HUDEP-2 (cell line): Measurements from ENCODE around the gene DDAH1.

Experiments
- DNase-seq, 76 experiments: peaks; one replicate each; lab custom pipeline; 2025; ENCODE audit not compliant: unreplicated experiment in 76 of 76; lab: John Stamatoyannopoulos, UW

DDAH1 gene

DNA sequence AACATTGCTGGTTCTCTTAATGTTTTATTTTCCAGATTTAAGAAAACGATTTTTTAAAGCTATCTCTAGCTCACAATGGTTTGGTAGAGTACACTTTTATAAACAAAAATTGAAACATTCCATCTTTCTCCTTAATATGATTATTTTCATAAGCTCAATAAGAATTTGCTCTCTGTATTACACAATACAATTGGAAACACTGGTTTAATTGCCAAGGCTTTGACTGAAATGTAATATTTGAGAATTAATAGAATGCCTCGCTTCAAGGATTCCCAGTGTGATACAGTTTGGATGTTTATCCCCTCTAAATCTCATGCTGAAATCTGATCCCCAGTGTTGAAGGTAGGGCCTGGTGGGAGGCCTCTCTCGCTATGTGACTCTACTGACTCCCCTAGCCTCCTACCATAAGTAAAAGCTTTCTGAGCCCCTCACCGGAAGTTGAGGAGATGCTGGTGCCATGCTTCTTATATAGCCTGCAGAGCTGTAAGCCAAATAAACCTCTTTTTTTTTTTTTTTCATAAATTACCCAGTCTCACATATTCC, 67.4 kb downstream of the DDAH1 start:
- no peak for DNase-seq

GRCh38 chr1:85396194-85396593, 68.8 kb downstream of the DDAH1 start:
- no peak for DNase-seq

DNA sequence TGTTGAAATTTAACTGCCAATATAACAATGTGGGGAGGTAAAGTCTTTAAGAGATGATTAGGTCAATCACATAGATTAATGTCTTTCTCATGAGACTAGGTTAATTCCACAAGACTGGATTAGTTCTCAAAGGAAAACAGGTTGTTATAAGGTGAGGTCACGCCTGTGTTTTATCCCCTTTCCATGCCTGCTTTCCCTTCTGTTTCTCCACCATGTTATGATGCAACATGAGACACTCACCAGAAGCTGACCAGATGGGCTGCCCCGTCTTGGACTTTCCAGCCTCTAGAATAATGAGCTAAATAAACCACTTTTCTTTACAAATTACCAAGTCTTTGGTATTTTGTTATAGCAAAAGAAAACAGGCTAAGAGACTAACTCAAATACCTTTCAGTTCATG, 70.8 kb downstream of the DDAH1 start:
- DNase-seq = no peak

GRCh38 chr1:85393490-85393889, 71.5 kb downstream of the DDAH1 start:
- no peak for DNase-seq

- DNase-seq = no peak
Observed at GRCh38 chr1:85388416-85388815, 76.5 kb downstream of the DDAH1 start.

DNA sequence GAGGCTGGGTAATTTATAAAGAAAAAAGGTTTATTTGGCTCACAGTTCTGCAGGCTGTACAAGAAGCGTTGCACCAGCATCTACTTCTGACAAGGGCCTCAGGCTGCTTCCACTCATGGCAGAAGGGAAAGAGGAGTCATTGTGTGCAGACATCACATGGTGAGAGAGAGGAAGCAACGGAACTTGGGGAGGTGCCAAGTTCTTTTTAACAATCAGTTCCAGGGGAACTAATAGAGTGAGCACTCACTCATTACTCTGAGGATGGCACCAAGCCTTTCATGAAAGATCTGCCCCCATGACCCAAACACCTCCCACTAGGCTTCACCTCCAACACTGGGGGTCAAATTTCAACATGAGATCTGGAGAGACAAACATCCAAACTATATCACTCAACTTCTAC, 77.2 kb downstream of the DDAH1 start:
- no peak for DNase-seq

GRCh38 chr1:85386068-85386722, 78.8 kb downstream of the DDAH1 start:
- no peak for DNase-seq

DNA sequence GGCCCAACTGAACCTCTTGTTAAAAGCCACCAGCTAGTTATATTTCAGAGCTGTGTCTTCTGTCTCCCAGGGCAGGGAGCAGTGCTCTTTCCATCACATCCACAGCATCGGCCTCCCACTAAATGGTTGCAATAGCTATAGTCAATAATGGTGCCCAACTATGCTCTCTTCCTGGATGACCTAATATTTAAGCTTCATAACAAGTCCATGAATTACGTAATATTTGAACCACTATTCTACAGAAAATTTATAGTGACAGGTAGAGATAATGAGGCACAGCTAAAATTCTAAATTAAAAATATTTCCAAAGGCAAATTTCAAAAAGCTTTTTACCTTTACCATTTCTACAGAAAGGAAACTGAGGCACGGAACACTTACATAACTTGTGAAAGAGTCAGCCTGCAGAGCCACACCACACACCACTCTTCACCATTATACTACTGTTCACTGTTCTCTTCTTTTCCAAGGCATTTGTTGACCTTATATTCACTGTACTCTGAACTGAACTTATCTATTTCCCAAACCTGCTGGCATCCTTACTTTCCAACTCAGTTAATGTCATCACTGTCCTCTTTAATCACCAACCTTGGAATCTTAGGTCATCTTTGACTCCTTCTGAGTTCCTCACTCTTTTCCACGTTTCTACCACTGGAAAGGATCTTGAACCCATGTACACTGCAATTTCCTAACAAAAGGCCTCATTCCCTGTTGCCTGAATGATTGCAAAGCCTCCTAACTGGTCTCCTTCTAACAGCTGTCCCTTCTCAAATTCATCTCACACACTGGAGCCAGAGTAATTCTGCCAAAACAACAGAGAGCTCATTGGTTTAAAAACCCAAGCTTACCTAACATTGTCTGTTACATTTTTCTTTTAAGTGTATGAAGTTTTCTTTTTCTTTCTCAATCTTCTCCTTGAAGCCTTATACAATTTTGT, 85.5 kb downstream of the DDAH1 start:
- DNase-seq = no peak

GRCh38 chr1:85378534-85378933, 86.4 kb downstream of the DDAH1 start:
- DNase-seq = no peak

DNA sequence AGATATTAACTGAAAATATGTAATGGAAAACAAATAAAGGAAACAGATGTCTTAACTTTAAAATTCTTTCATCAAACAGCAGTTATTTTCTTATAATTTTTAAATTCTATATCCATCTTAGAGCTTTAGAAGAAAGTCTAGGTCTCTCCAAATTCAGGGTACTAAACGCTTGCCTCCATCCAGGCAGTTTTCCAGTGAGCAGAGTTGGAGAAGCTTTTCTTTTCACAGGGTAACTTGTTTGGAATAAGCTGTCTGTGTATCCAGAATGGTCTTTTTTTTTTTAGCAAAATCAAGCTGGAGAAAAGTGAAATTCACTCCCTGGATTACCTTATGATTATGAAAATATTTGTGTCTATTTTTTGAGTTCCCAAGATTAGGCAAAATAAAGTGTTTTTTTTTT, 88.6 kb downstream of the DDAH1 start:
- DNase-seq = no peak

DNA sequence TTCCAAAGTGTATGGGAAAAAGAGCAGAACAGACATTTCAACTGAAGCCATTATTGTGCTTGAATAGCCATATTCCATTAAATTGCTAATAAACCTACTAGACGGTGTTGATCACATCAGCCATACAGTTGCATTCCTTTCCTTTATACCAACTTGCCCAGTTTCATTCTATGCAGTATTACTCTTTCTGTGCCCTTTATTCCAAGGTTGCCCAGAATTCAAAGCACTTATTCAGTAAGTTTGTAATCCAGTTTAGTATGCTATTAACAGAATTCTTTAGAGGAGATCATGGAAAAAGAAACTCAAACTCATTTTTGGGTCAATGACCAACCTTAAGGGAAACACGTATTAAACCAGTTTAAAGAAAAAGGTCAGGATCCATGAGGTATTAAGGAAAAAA, 89.5 kb downstream of the DDAH1 start:
- no peak for DNase-seq

GRCh38 chr1:85374160-85374559, 90.8 kb downstream of the DDAH1 start:
- no peak for DNase-seq

- no peak for DNase-seq
Observed at GRCh38 chr1:85373378-85373708, 91.6 kb downstream of the DDAH1 start.

- DNase-seq = no peak
Observed at GRCh38 chr1:85372683-85373377, 92.1 kb downstream of the DDAH1 start.

GRCh38 chr1:85371021-85371420, 93.9 kb downstream of the DDAH1 start:
- no peak for DNase-seq

- DNase-seq = no peak
Observed at GRCh38 chr1:85368073-85368770, 96.7 kb downstream of the DDAH1 start.

DNA sequence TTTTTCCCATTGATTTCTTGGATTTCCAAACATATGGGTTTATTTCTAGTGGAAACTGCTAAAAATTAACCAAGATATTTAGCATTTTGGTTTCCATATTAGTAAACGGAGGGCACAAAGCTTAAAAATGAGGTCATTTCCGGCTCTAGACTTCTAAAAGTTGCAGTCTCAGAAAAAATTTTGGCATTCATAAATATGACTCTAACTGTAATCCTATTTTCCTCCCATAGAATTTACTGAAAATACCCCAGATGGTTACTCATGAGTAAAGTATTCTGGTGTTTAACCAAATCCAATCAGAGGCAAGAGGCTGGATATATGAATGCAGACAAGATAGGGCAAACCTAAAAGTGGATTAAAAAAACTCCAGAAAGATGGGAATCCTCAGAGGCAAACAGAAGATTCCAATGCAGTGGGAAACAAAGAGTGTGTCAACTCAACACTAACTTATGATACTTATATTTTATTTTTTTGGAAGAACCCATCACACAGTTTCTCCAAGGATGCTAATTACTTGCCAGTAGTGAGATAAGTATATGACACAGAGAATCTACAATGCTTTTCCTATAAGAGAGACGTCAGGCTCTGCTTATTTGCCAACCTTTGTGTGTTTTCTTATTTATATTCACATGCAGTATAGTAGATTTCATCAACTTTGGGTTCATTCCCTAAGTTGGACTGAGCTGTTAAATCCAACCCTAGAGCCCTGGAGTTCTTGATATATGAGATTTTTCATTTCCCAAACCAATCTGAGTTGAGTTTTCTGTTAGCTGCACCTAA, 98.4 kb downstream of the DDAH1 start:
- no peak for DNase-seq

DNA sequence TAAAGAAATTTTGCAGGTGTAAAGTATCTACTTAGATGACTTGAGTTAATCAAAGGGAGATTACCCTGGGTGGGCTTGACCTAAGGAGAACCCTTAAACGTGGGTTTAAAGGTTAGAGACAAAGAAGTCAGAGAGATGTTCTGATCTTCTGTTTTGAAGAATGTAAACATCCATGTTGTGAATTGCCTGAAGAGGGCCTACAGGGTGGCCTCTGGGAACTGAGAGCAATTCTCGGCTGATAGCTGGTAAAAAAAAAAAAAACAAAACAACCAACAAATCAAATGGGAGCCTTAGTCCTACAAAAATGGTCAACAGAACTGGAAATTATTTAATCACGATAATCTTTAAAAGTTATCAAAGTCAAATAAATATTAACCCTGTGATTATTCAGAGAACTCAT, 99.1 kb downstream of the DDAH1 start:
- DNase-seq = no peak

DNA sequence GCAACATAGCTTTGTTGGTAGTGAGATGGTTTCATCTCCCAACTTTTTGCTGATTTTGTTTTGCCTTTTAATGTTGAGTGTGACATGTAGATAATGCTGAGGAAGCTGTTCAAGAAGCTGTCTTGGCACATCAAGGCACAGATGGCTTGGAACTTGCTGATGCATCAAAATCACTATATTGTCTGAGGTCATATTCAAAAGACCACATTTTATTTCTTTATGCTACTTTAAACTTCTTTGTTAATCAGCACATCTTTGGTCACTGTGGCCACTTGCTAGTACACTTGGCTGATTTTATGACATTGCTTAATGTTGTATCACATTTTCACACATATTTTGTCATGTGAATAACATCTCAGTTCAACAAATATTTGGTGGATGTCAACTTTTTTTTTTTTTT, 101.4 kb downstream of the DDAH1 start:
- DNase-seq = no peak

GRCh38 chr1:85363092-85363491, 101.9 kb downstream of the DDAH1 start:
- DNase-seq = no peak
